GM19193 (cell line): ENCODE data around the gene UAP1L1.

ENCODE experiments used
- POLR2A ChIP-seq: IDR thresholded peaks from 4 replicates; pipeline ENCODE4 v1.6.1; 2011; ENCODE audit not compliant: insufficient read depth, insufficient read length; ENCODE audit errors: extremely low read depth

The UAP1L1 gene

DNA sequence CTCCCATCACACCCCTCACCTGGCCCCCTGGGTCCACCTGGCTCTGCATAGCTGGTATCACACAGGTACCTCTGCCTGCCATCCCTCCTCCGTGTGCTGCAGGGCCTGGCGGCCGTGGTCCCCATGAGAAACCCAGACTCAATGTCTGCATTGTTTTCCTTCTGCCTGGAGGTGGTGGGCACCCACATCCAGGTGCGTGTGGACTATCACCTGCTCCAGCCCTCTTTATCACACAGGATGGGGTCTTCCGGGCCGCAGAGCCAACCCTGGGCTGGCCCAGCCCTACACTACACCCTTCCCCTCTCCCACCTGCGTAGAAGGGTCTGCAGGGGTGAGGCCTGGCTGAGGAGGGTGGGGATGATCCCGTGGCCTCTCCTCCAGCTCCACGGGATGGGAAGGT, 38.4 kb upstream of the UAP1L1 start:
- TF ChIP-seq POLR2A = no peak

DNA sequence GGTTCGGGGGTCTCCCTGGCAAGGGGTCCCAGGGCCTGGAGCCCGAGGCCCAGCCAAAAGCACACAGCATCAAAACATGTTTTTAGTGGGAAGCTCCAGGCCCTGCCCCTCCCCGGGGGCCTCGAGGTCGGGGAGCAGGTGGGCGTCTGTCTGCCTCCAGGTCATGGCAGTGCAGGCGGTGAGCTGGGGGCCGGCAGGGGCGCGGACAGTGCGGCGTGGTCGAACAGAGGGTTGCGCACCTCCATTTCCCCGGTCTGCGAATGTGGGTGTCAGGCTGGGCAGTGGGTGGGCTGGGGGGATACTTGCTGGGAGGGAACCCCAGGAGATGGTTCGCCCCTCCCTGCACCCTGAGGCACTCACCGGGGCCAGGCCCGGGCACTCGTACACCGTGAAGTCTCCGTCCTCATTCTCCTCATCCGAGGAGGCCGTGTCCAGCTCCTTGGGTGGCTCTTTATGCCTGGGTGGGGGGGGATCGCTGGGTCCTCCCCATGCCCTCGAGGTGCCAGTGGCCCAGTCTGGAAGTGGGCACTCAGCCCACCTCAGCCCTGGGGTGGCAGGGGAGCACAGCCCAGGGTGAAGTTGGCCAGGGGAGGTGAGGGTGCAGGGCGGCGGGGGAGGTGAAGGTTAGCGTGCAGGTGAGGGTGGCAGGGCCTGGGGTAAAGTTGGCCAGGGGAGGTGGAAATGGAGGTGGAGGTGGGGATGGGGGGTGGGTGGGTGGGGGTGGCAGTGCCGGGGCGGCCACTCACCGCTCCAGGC, 37.5 kb upstream of the UAP1L1 start:
- TF ChIP-seq POLR2A = no peak

DNA sequence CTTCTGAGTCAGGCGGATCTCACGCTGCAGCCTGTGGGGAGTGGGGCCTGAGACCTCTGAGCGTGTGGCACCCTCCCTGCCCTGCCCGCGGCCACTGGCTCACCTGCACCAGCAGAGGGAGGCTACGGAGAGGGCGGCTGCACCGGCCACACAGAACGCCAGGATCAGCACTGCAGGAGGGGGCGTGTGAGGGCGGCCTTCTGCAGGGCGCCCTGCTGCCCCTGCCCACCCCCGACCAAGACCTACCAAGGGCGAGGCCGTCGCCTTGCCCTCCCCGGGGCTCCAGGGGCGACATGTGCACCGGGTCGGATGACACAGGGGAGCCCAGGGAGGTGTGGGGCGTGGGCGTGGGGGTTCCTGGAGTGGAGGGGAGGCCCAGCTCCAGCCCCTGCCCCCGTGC, 36.7 kb upstream of the UAP1L1 start:
- no peak for TF ChIP-seq POLR2A

DNA sequence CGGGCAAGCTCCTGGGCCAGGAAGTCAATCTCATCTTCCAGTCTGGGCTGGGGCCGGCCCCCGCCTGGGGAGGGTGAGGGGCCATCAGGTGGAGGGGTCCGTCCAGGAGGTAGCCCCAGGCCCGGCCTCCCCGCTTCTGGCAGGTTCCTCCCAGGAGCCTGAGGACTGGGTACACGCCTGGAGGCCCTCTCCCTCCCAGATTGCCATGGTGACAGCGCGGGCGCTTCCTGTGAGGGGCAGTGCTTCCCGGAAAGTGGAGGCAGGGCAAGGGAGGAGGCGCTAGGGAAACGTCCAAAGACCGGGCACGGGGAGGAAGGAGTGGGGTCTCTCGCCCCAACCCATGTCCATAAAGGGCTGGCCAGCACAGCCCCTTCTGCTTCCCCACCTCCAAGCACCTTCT, 36.2 kb upstream of the UAP1L1 start:
- no peak for TF ChIP-seq POLR2A

DNA sequence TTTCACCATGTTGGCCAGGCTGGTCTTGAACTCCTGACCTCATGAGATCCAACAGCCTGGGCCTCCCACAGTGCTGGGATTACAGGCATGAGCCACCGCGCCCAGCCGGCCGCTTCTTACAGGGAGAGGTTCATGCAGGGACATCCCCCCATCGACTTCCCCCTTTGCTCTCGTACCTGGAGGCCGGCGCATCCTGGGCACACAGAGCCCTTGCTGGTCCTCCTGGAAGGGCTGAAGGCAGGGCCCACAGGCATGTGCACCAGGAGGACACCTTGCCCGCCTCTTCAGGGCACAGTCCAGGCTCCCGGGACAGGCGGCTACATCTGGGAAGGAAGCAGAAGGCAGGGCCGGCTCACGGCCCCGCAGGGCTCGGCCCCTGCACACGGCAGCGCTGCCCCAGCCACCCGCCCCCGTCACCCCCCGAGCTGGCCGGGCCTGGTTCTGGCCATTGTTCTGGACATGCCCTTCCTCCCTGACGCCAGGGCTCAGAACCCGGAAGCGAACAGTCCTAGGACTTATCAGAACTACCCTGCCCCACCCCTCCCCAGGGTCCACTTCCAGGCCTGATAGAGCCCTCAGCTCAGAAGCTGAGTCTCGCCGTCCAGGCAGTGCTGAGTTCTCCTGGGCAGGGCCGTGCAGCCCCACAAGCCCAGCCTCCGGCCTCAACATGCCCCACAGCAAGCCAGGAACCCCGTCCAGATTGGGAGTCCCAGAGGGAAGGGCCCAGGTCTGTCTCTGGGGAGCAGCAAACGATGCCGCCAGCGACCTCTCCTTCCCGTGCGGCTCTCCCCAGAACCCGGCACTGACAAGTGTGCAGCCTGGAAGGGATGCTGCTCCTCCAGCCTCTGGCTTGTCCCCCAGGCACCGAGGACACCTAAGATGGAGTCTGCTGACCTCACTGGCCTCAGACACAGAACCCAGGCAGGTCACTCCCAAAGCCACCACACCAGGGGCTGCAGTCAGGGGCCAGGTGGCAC, 34.3 kb upstream of the UAP1L1 start:
- TF ChIP-seq POLR2A = no peak

DNA sequence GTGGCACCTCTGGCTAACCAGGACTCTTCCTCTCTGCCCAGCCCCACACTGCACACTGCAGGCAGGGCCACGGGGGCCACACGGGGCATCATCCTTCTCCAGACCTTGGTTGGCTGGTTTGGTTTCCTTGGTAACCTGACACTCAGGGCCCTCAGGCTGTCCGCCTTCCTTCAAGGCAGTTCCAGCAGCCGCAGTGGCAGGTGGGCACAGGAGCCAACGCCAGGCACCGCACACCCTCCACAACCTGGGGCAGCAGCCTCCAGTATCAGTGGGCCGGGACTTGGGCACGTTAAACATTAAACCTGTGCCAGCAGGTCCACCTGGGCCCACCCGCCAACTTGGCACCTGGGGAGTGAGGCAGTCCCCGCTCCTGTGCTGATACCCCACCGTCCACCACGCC, 33.3 kb upstream of the UAP1L1 start:
- no peak for TF ChIP-seq POLR2A

DNA sequence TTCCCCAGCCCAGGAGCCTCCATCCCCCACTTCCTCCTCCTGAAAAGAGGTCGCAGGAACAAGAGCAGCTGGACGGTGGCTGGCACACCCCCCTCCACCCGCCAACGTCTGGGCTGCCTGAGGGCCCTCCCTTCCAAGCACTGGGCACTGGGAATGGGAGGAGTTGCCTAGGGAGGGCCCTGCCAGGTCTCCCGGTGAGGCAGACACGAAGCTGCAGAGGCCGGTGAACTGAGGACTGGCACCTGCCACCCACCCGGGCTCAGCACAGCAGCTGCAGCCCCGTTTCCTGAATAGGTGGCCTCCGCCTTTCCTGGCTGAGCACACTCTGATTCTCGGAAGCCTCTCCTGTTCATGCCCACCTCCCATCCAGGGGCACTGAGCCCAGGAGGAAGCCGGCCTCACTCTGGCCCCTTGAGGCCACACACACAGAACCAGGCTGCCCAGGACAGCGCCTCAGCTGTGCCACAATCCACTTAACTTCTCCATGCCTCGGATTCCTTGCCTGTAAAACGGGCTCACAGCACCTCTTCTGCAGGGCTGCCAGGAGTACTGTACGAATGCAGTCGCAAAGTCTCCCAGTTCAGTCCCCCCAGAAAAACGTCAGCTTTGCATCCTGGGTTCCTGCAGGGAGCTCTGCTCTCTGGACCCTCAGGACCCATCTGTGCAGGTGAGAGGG, 32.7 kb upstream of the UAP1L1 start:
- TF ChIP-seq POLR2A = no peak

DNA sequence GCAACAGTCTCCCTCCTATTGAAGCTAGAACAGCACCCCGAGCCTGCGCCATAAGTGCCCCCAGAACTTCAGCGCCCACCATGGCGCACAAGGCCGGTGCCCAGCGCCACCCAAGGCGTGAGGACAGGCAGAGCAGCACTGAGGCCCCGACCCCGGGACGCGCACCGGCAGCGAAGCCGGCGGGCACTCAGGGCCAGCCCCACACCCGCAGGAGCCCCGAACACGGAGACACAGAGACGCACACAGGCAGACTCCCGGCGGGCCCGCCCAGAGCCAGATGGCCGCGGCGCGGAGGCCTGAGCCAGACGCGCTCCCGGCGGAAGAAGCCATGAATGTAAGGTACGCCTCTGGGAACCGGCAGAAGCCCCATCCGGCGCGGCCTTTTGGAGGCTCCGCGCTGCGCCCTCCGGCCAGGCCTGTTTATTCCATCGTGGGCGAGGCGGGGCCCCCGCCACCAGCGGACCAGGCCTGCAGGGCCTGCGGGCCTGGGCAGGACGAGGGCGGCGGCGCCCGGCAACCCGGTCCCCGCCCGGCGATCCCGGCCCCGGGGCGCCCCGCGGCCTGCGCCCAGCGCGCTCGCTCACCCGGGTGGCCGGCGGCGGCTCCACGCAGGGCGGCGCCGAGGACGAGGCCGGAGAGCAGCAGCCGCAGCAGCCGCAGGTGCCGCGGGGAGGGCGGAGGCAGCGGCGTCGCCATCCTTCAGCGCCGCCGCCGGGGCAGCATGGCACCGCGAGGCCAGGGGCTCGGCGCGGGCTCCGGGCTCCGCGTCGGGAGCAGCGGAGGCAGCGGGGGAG, 31.8 kb upstream of the UAP1L1 start:
- TF ChIP-seq POLR2A = no peak

DNA sequence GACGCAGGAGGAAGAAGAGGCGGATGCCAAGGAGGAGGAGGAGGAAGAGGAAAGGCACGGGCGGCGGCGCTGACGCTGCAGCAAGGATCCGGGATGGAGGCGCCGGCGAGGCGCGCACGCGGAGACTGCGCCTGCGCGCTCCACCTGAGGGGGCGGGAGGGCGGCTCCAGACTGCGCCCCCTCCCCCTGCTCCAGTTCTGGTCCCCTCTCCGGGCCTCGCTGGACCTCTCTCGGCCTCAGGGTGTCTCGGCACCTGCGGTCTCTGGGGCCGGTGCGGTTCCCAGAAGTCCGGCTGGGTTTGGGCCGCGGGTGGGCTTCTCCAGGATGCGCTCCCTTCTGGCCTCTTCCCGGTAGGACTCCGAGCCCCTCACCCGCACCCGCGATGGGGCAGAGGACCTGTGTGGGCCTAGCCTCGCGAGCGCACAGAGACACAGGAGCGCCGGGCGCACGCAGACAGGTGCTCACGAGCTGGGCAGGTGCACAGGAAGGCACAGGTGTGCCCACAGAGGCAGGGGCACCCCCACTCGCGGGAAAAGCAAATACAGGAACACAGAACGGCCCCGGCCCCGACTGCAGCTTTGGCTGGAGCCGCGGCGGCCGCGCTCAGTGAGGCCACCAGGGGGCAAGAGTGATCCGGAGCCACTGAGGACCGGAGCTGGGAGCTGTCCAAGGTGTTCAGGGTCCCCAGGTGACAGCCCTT, 31.1 kb upstream of the UAP1L1 start, which contains the start of gene NPDC1:
NPDC1 (minus strand) TSS at position 90 of the 700 bp plus-strand sequence. CDS start 188 bp downstream, outside the sequence.
- TF ChIP-seq POLR2A = no peak

DNA sequence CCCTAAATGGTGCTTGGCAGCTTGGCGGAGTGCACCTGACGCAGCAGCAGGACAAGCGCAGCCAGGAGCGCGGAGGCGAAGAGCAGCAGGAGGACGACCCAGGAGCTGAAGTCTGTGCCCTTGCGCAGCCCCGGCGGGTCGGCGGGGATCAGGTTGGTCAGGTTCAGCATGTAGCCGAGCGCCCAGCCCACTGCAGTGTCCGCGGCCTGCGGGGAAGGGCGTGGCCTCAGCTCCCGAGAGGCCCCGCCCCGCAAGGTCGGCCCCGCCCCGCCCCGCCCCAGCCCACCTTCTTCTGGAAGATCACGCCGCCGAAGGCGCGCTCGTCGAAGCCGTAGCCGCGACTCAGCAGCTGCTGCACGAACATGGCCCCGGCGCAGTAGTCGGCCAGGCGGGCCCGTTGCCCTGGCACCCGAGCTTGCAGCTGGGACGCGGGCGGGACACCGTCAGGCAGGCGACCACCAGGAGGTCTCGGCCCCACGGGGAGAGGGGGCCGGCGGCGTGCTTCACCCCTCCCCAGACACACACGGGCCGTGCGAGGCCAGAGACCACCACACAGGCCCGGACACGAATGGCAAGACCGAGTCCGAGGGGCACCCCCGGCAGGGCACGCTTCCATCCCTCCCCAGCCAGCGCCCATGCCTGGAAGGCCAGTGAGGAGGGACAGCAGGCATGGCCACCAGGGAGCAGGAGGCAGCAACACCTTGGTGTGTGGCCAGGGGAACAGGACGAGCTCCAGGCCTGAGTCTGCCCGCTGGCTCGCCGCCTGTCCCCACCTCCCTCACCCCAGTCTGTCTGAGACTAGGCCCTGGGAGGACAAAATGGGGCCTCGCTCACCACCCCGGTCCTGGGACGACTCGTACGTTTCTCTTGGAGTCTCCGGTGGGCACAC, 28.4 kb upstream of the UAP1L1 start:
- no peak for TF ChIP-seq POLR2A

DNA sequence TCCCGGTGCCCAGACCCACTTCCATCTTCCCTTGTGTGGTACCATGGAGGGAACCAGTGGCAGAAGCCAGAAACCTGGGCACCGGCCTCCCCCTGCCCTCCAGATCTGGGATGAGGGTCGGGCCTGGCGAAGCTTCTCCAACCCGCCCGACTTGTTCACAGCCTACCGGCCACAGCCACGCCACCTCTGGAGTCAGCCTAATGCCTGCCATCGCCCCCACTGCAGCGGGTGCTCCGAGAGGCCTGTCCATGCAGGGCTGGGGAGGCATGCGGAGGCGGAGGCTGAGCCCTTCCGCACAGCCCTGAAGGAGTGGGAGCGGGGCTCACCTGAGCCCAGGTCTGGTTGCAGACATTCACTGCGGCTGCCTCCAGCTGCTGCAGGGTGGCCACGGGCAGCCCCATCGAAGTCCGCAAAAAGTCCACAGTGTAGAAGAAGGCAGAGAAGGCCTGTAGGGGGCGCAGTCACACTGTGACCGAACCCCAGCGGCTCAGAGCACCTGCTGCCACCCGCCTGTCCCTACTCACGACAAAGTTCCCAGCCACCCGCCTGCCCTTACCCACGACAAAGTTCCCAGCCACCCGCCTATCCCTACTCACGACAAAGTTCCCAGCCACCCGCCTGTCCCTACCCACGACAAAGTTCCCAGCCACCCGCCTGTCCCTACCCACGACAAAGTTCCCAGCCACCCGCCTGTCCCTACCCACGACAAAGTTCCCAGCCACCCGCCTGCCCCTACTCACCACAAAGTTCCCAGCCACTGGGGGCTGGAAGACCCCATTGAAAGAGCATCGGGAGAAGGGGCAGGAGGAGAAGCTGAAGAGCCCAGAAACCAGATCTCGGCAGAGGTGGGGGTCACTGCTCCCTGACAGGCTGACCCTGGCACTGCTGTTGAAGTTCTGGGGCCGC, 27.5 kb upstream of the UAP1L1 start:
- TF ChIP-seq POLR2A = no peak

DNA sequence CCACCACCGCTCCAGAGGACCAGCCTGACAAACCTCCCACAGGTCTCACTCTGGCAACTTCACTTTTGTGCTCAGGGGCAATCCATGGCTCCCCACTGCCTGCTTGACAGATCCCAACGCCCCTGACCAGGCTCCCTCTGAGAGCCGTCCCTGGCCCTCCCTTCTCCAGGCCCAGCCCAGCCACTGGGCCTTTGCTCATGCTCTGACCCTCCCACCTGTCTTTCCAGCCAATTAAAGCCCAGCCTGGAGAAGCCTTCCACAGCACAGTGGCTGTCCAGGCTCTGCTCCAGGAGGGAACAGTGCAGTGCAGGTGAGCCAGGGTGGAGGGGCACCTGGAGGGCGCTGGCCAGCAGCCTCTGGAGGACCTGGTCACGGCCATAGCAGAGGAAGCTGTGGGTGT, 26.7 kb upstream of the UAP1L1 start:
- TF ChIP-seq POLR2A = no peak

DNA sequence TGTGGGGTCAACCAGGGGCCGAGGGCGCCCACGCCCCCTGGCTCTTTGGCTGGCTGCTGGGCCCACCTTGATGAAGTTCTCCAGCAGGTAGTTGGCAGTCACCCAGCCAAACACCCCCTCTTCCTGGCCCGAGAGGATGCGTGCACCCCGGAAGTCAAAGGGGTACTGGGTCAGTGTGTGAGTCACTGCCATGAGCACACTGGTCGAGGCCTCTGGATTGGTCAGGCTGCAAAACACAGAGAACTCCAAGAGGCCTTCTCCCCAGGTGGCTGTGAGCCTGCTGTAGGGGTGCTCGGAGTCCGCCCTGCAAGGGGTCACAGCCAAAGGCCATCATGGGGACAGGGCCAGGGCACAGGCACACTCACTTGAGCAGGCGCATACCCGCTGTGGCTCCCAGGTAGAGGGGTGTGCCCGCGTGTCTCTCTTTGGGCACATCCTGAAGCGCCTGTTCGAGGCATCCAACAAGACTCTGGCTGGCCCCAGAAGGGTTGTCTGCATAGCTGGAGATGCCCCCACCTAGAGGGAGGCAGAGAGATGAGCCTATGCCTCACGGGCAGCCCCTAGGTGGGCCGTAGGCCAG, 26.1 kb upstream of the UAP1L1 start:
- no peak for TF ChIP-seq POLR2A
